IMR-90 (cell line): ENCODE measurements around the gene SLC66A2. TPM values are rescaled to one million over a fixed set of nuclear protein-coding genes. Genes with fewer than 3 reads are reported as not detected.

ENCODE experiments used
- ATAC-seq: fragments of 200-7000 bp; cut with Tn5 transposase; 2 replicates; pipeline ENCODE4 v1.9.1; 2020; ENCODE audit warnings: low read depth, mild to moderate bottlenecking, moderate library complexity
- BruUV-seq: library from RNA; stranded (reverse); fragments of 400-500 nt; replicated peaks from 2 replicates; lab custom pipeline; 2021; lab: Mats Ljungman, UMichigan
- CTCF ChIA-PET: fragments of 300-600 bp; formaldehyde crosslinking; extraction: SDS; loops from one replicate; lab custom pipeline; 2021; ENCODE audit warnings: antibody characterized with exemption; lab: Yijun Ruan, JAX
- POLR2A ChIA-PET: fragments of 300-600 bp; sonication (Branson Sonifier 250); formaldehyde crosslinking; loops from one replicate; lab custom pipeline; 2022; ENCODE audit warnings: antibody characterized with exemption; ENCODE audit not compliant: unreplicated experiment; lab: Charles Lee
- DNase-seq: peaks from one replicate; pipeline ENCODE4 v3.0.0; 2013
- H2AFZ ChIP-seq: replicated peaks from 2 replicates; pipeline ENCODE3; 2013; ENCODE audit warnings: low read length, mild to moderate bottlenecking; ENCODE audit not compliant: poor library complexity
- H2AK5ac ChIP-seq: 2 replicates; pipeline ENCODE4 v1.6.1; 2013; ENCODE audit warnings: low read depth, low read length, inconsistent platforms
- H2AK9ac ChIP-seq: replicated peaks from 2 replicates; pipeline ENCODE3; 2013; ENCODE audit warnings: mild to moderate bottlenecking, low read depth, low read length, moderate library complexity; ENCODE audit not compliant: poor library complexity
- H2BK120ac ChIP-seq: 2 replicates; pipeline ENCODE4 v1.6.1; 2013; ENCODE audit warnings: low read depth, low read length, inconsistent platforms
- H2BK15ac ChIP-seq: 3 replicates; pipeline ENCODE4 v1.6.1; 2013; ENCODE audit warnings: low read depth, low read length, inconsistent platforms
- H2BK20ac ChIP-seq: 2 replicates; pipeline ENCODE4 v1.6.1; 2013; ENCODE audit warnings: low read depth, mild to moderate bottlenecking, inconsistent platforms, low read length, moderate library complexity
- H2BK5ac ChIP-seq: 2 replicates; pipeline ENCODE4 v1.6.1; 2013; ENCODE audit warnings: mild to moderate bottlenecking, low read depth, low read length, inconsistent platforms; ENCODE audit not compliant: poor library complexity, severe bottlenecking
- H3K14ac ChIP-seq: replicated peaks from 2 replicates; pipeline ENCODE4 v1.6.1; 2013; ENCODE audit warnings: low read depth, low read length, inconsistent platforms
- H3K18ac ChIP-seq: 2 replicates; pipeline ENCODE4 v1.6.1; 2013; ENCODE audit warnings: low read depth, low read length, control low read depth
- H3K23ac ChIP-seq: 2 replicates; pipeline ENCODE4 v1.6.1; 2013; ENCODE audit warnings: low read depth, low read length, inconsistent platforms
- H3K27ac ChIP-seq: 2 replicates; pipeline ENCODE4 v1.5.1; 2013; ENCODE audit warnings: mild to moderate bottlenecking, control low read depth, low read length; ENCODE audit not compliant: insufficient read depth
- H3K27me3 ChIP-seq: 2 replicates; pipeline ENCODE4 v1.6.1; 2013; ENCODE audit warnings: low read length; ENCODE audit not compliant: control insufficient read depth, insufficient read depth
- H3K36me3 ChIP-seq: 2 replicates; pipeline ENCODE4 v1.6.1; 2013; ENCODE audit warnings: low read length, mixed read lengths; ENCODE audit not compliant: control insufficient read depth, insufficient read depth
- H3K4ac ChIP-seq: 2 replicates; pipeline ENCODE4 v1.6.1; 2013; ENCODE audit warnings: low read depth, low read length, inconsistent platforms
- H3K4me1 ChIP-seq: 2 replicates; pipeline ENCODE4 v1.6.1; 2013; ENCODE audit warnings: low read length, mixed read lengths; ENCODE audit not compliant: control insufficient read depth, insufficient read depth
- H3K4me2 ChIP-seq: 2 replicates; pipeline ENCODE4 v1.6.1; 2013; ENCODE audit warnings: low read depth, mild to moderate bottlenecking, control low read depth, low read length, moderate library complexity
- H3K4me3 ChIP-seq: 2 replicates; pipeline ENCODE4 v1.5.1; 2013; ENCODE audit warnings: low read depth, mild to moderate bottlenecking, control low read depth, low read length, moderate library complexity; ENCODE audit not compliant: insufficient read depth
- H3K56ac ChIP-seq: 2 replicates; pipeline ENCODE4 v1.6.1; 2013; ENCODE audit warnings: low read length, inconsistent platforms; ENCODE audit not compliant: insufficient read depth; ENCODE audit errors: extremely low read depth
- H3K79me1 ChIP-seq, 2 experiments: 2 replicates each; pipeline ENCODE4 v1.6.1; 2013; ENCODE audit warnings: low read length in 2 of 2, inconsistent platforms in 1 of 2, low read depth in 1 of 2
- H3K9ac ChIP-seq: 2 replicates; pipeline ENCODE4 v1.6.1; 2013; ENCODE audit warnings: low read depth, low read length, control low read depth
- H3K9me1 ChIP-seq: 2 replicates; pipeline ENCODE4 v1.6.1; 2013; ENCODE audit warnings: low read length, inconsistent platforms; ENCODE audit not compliant: insufficient read depth
- H3K9me3 ChIP-seq: 2 replicates; pipeline ENCODE4 v1.6.1; 2013; ENCODE audit warnings: low read length; ENCODE audit not compliant: control insufficient read depth, insufficient read depth
- H4K20me1 ChIP-seq: 2 replicates; pipeline ENCODE4 v1.6.1; 2013; ENCODE audit warnings: low read length, inconsistent platforms; ENCODE audit not compliant: insufficient read depth
- H4K5ac ChIP-seq: 2 replicates; pipeline ENCODE4 v1.6.1; 2013; ENCODE audit warnings: mild to moderate bottlenecking, low read depth, low read length, control low read depth
- H4K8ac ChIP-seq, 2 experiments: 2 replicates each; pipeline ENCODE4 v1.6.1; 2013; ENCODE audit warnings: low read depth in 2 of 2, low read length in 2 of 2, control low read depth in 1 of 2, inconsistent platforms in 1 of 2
- H4K91ac ChIP-seq: 2 replicates; pipeline ENCODE4 v1.6.1; 2013; ENCODE audit warnings: low read depth, low read length, inconsistent platforms; ENCODE audit not compliant: insufficient read depth
- BHLHE40 ChIP-seq: fragments of 150-350 bp; IDR thresholded peaks from 2 replicates; pipeline ENCODE4 v1.6.1; 2016; ENCODE audit warnings: mild to moderate bottlenecking, low read depth, low read length
- CEBPB ChIP-seq: IDR thresholded peaks from 2 replicates; pipeline ENCODE4 v1.6.1; 2012; ENCODE audit warnings: low read depth, low read length, improper control_type of control experiment
- CTCF ChIP-seq: conservative IDR thresholded peaks from 2 replicates; pipeline ENCODE4 v1.5.1; 2012; ENCODE audit warnings: mild to moderate bottlenecking, low read depth, low read length, improper control_type of control experiment
- ELK1 ChIP-seq: fragments of 150-350 bp; IDR thresholded peaks from 2 replicates; pipeline ENCODE4 v1.6.1; 2016; ENCODE audit warnings: low read depth, mild to moderate bottlenecking, low read length, moderate library complexity, borderline replicate concordance
- MAFK ChIP-seq: IDR thresholded peaks from 2 replicates; pipeline ENCODE4 v1.6.1; 2012; ENCODE audit warnings: low read depth, low read length, improper control_type of control experiment
- MAZ ChIP-seq: IDR thresholded peaks from 2 replicates; pipeline ENCODE4 v1.6.1; 2012; ENCODE audit warnings: low read depth, mild to moderate bottlenecking, low read length, improper control_type of control experiment, moderate library complexity, borderline replicate concordance
- MXI1 ChIP-seq: IDR thresholded peaks from 2 replicates; pipeline ENCODE4 v1.6.1; 2012; ENCODE audit warnings: low read depth, mild to moderate bottlenecking, low read length, moderate library complexity, borderline replicate concordance
- RAD21 ChIP-seq: IDR thresholded peaks from 2 replicates; pipeline ENCODE4 v1.6.1; 2012; ENCODE audit warnings: low read length, improper control_type of control experiment
- RFX5 ChIP-seq: IDR thresholded peaks from 2 replicates; pipeline ENCODE4 v1.8.0; 2012; ENCODE audit warnings: low read depth, mild to moderate bottlenecking, low read length, moderate library complexity
- USF2 ChIP-seq: fragments of 150-350 bp; IDR thresholded peaks from 2 replicates; pipeline ENCODE4 v1.6.1; 2017; ENCODE audit warnings: mild to moderate bottlenecking, antibody characterized with exemption, low read length, low read depth
- WGBS, 2 experiments: methylation state at CpG; one replicate each; pipeline versions ENCODE4 v1.1.5 to v1.1.7; 2013; ENCODE audit warnings: missing lambda C conversion rate in 2 of 2; ENCODE audit not compliant: insufficient read length in 1 of 2; ENCODE audit errors: extremely low coverage in 2 of 2; 5-methylcytosine and 5-hydroxymethylcytosine counted together
- dilution Hi-C: fragments of 300-500 bp; cut with HindIII; formaldehyde crosslinking; loops from one replicate; pipeline ENCODE4 v1.14.3; 2018; ENCODE audit warnings: low sequenced_read_pairs; ENCODE audit not compliant: unreplicated experiment
- in situ Hi-C: fragments of 300-500 bp; cut with MboI; formaldehyde crosslinking; loops from 3 replicates; pipeline ENCODE4 v1.14.3; 2019; ENCODE audit warnings: low sequenced_read_pairs, inconsistent platforms, mixed read lengths
- intact Hi-C: fragments of 100-400 bp; cut with micrococcal nuclease; formaldehyde crosslinking; loops from 2 replicates; pipeline ENCODE4 v1.10.0; 2022
- polyA plus RNA-seq, 3 experiments: library from polyadenylated mRNA; depleted of rRNA; stranded (reverse); fragments of >200 nt; gene quantifications; 2 replicates each; pipeline ENCODE4 v1.2.3, GENCODE V29; 2012; ENCODE audit warnings: low replicate concordance in 1 of 3
- total RNA-seq: library from RNA; depleted of rRNA; stranded (reverse); fragments of >200 nt; gene quantifications from 2 replicates; pipeline ENCODE4 v1.2.3, GENCODE V29; 2012

SLC66A2 gene
- total and polyA plus RNA-seq, 2 of the 4 experiments (the other 2 are of a cell fraction): 17.6 to 23.5 TPM

- TF ChIP-seq MXI1: no peak
These were observed 50.6 kb downstream of the SLC66A2 start (continued) for GRCh38 chr18:79900610-79901570.

- Histone ChIP-seq H2BK5ac (no peak overlapping the region), H4K91ac (no peak overlapping the region), H3K9ac (no peak overlapping the region), H4K20me1 (no peaks in the 10 kb centered on the region; the same call in 1 of the 2 replicates), H3K56ac (no peak overlapping the region), H3K27me3 (no peaks in the 10 kb centered on the region), H3K27ac (no peak overlapping the region), H3K36me3 (peaks cover 31% of the 10 kb centered on the region), H3K14ac (no peak overlapping the region), H3K4me2 (no peak overlapping the region), H4K5ac (no peak overlapping the region), H2AK9ac (no peak overlapping the region), H3K18ac (no peak overlapping the region), H2AFZ (no peak overlapping the region), H3K4ac (no peak overlapping the region), H4K8ac (no peak overlapping the region), H2BK20ac (no peak overlapping the region), H2AK5ac (no peak overlapping the region), H3K23ac (no peak overlapping the region), H3K4me3 (no peak overlapping the region), H3K9me1 (no peaks in the 10 kb centered on the region), H3K9me3 (peaks cover 41% of the 10 kb centered on the region), H3K79me1 (no peaks in the 10 kb centered on the region), H3K4me1 (no peaks in the 10 kb centered on the region), H2BK120ac (no peak overlapping the region), H2BK15ac (no peak overlapping the region)
- intact Hi-C loops: no loop called here
- dilution Hi-C loops: no loop called here
- 80% methylated on average over 25 of the region's 53 CpGs; no CpG with 5 or more reads in 1 of the 2 experiments for WGBS, 2 experiments
- in situ Hi-C loops: no loop called here
- CTCF ChIA-PET: no interaction called here
- BruUV-seq: no TSS peak
- DNase-seq (no peak), ATAC-seq (no peak)
- POLR2A ChIA-PET: no interaction called here
- TF ChIP-seq CTCF (no peak), MAZ (no peak), BHLHE40 (no peak), RAD21 (no peak), RFX5 (no peak), CEBPB (no peak), USF2 (no peak), MAFK (no peak), ELK1 (no peak)
These were observed 51.6 kb downstream of the SLC66A2 start for GRCh38 chr18:79899609-79900445.
